Uterus (tissue), 4 donors: Measurements from ENCODE around the gene DLX6. TPM values are rescaled to one million over a fixed set of nuclear protein-coding genes. Genes with fewer than 3 reads are reported as not detected.
A peak's percentile ranks its signal among the peaks of the same experiment; 100 is the strongest.

Experiments
- DNase-seq, 2 donors: peaks; one replicate each; pipeline ENCODE4 v3.0.0-alpha.2; 2019 to 2020
- H3K27ac ChIP-seq, 2 donors: fragments of 200-600 bp; sonication (generic); 1 replicate in 1 of 2; 2 replicates in 1 of 2; pipeline ENCODE4 v1.5.1; 2016 to 2018
- H3K27me3 ChIP-seq, 2 donors: fragments of 200-600 bp; sonication (generic); one replicate each; pipeline ENCODE4 v1.5.1; 2018 to 2019; ENCODE audit warnings: control low read depth in 1 of 2
- H3K36me3 ChIP-seq, 2 donors: fragments of 200-600 bp; sonication (generic); one replicate each; pipeline ENCODE4 v1.5.1; 2019; ENCODE audit warnings: control low read depth in 1 of 2
- H3K4me1 ChIP-seq, 2 donors: fragments of 200-600 bp; sonication (generic); one replicate each; pipeline ENCODE4 v1.5.1; 2018 to 2019; ENCODE audit warnings: control low read depth in 1 of 2
- H3K4me3 ChIP-seq, 2 donors: fragments of 200-600 bp; sonication (generic); 1 replicate in 1 of 2; 2 replicates in 1 of 2; pipeline ENCODE4 v1.5.1; 2018 to 2019; ENCODE audit warnings: mild to moderate bottlenecking in 1 of 2
- H3K9me3 ChIP-seq, 2 donors: fragments of 200-600 bp; sonication (generic); one replicate each; pipeline ENCODE4 v1.5.1; 2019; ENCODE audit warnings: control low read depth in 1 of 2
- POLR2A ChIP-seq, 2 donors: fragments of 450-650 bp; IDR thresholded peaks; one replicate each; pipeline ENCODE4 v1.6.1; 2016; ENCODE audit warnings: antibody characterized with exemption in 2 of 2, mild to moderate bottlenecking in 1 of 2, moderate library complexity in 1 of 2
- intact Hi-C: fragments of 100-400 bp; cut with DNase I; formaldehyde crosslinking; loops from one replicate; pipeline ENCODE4 v1.15.1; 2023; ENCODE audit warnings: low total_unique reads
- total RNA-seq, 4 donors: library from RNA; depleted of rRNA in 3 of 4; stranded (reverse); fragments of >200 nt in 3 of 4; gene quantifications; one replicate each; pipeline versions ENCODE4 v1.1.0 to v1.2.4, GENCODE V29; 2014 to 2023
- TF ChIP-seq, protein P1 (sequence below), 4 experiments: fragments of 200-600 bp in 2 of 4; fragments of 450-650 bp in 2 of 4; sonication (generic) in 2 of 4; IDR thresholded peaks; one replicate each; pipeline ENCODE4 v1.5.1; 2016 to 2019; ENCODE audit warnings: antibody characterized with exemption in 4 of 4, mild to moderate bottlenecking in 2 of 4, moderate library complexity in 1 of 4
- donor health status: DM: yes; HTN: yes; CAD: no.

DLX6 gene
- total RNA-seq, 4 donors from 2014 or later: 0.30 to 1.5 (median 0.77) TPM; not detected in 1

DNA sequence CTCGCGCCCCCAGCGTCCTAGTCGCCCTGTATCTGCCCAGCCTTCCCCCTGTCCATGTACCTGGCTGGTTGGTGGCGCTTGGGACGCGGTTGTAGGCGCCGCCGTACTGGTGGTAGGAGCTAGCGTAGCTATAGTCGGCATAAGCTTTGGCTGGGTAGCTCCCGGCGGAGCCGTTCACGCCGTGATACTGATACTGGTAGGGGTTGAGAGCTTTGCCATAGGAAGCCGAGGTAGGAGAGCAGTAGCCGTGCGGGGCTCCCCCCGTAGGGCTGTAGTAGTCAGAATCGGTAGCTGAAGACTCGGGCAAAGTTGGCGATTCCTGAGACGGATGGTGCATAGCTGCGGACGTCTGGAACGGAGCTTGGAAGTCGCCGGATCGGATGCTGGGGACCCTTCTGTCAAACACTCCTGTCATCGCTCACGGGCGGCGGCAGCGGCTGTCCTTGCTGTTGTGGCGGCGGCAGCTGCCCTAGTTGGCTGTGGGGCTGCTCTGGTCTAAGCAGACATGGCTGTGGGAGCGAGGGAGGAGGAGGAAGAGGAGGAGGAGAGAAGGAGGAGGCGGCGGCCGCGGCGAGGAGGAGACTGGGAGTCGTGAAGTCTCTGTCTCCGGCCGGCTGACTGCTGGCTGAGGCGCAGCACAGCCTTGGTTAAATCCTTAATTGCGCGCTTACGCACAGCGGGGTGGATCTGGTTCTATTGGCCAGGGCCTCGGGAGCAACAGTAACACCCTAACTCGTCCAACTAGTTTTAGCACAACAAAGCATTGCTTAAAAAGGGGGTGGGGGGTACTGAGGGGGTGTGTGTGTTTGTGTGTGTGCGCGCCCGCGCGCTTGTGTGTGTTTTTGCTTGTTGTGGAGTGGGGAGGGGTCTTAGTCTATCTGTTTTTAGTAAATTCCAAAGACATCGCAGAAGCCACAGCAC, 19.1 kb downstream of the DLX6 start, which contains the start of gene DLX5:
TSS of gene DLX5 (minus strand) at position 623 of the 921 bp plus-strand sequence. CDS start at position 415, 208 bp downstream.
- H3K36me3 ChIP-seq: no peaks in the 10 kb centered on the region
- peaks cover 8 to 68% of the 10 kb centered on the region in 2 donors for H3K27me3 ChIP-seq
- DNase-seq: peak in 1 of 2 donors; percentile 44
- H3K9me3 ChIP-seq: no peaks in the 10 kb centered on the region
- H3K4me1 ChIP-seq: peaks cover 0 to 17% of the 10 kb centered on the region in 2 donors
- intact Hi-C loops: no loop called here
- H3K4me3 ChIP-seq: peak within 1 kb of the TSS; percentile 11 to 19
- H3K27ac ChIP-seq: no peak within 1 kb of the TSS
- TF ChIP-seq, protein P1, sequence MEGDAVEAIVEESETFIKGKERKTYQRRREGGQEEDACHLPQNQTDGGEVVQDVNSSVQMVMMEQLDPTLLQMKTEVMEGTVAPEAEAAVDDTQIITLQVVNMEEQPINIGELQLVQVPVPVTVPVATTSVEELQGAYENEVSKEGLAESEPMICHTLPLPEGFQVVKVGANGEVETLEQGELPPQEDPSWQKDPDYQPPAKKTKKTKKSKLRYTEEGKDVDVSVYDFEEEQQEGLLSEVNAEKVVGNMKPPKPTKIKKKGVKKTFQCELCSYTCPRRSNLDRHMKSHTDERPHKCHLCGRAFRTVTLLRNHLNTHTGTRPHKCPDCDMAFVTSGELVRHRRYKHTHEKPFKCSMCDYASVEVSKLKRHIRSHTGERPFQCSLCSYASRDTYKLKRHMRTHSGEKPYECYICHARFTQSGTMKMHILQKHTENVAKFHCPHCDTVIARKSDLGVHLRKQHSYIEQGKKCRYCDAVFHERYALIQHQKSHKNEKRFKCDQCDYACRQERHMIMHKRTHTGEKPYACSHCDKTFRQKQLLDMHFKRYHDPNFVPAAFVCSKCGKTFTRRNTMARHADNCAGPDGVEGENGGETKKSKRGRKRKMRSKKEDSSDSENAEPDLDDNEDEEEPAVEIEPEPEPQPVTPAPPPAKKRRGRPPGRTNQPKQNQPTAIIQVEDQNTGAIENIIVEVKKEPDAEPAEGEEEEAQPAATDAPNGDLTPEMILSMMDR (IDR thresholded peaks at IDR 0.05): no peak
- TF ChIP-seq POLR2A (IDR thresholded peaks at IDR 0.05): peak in 1 of 2 donors; percentile 78

DNA sequence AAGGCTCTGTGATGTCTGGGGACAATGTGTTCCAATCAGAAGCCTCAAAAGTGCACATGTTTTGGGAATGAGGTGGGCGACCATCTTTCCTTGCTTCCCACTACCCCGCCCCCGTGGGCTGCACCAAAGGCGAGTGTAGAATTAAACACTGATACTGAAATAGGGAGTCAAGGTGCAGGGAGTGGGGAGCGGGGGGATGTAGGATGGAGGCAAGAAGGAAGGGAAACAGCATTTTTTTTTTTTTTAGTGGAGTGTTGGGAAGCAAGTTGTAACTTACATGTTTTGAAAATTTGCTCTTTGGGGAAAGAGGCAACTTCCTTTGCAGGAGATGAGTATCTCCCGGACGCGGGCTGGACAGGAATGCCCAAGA, 19.8 kb downstream of the DLX6 start:
- Histone ChIP-seq H3K27me3 (peaks cover 8 to 61% of the 10 kb centered on the region in 2 donors), H3K27ac (no peak overlapping the region), H3K4me3 (no peak overlapping the region), H3K36me3 (no peaks in the 10 kb centered on the region), H3K4me1 (peaks cover 0 to 17% of the 10 kb centered on the region in 2 donors), H3K9me3 (no peaks in the 10 kb centered on the region)
- DNase-seq: no peak
- TF ChIP-seq, protein P1 (IDR thresholded peaks at IDR 0.05): no peak
- no peak for TF ChIP-seq POLR2A (IDR thresholded peaks at IDR 0.05)
- intact Hi-C loops: no loop called here

DNA sequence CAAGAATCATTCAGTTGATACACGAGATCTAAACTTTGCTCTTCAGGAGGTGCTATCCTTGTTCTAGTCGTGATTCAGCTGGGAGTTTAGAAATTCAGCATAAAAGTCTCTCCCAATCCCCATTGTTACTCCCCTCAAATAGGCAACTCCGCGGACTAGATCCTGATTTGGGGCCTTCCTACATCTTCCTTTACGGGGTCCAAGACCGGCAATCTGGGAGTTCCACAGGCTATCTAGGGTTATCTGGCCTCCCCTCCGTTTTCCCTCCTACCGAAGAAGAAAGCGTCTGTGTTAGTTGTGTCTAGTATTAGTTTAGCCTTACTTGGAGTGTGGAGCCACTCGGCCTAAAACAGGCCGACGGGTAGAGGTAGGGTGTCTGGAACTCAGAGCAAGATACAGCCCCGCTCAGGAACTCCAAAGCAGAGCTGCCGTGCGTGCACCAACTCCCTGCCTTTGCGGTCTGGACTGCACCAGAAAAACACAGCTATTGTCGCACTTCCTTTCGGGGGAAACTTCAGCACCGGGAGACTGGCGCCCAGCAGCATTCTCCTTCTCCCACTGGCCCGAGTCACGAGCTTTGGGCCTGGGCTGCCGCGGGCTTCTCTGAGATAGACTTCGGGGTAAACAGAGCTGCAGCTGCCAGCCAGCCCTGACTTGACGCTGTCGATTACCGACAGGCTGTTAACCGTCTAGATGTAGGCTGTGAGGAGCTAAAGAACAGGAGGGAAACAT, 20.8 kb downstream of the DLX6 start:
- Histone ChIP-seq H3K4me3 (no peak overlapping the region), H3K9me3 (no peaks in the 10 kb centered on the region), H3K4me1 (peaks cover 0 to 14% of the 10 kb centered on the region in 2 donors), H3K27me3 (peaks cover 5 to 56% of the 10 kb centered on the region in 2 donors), H3K27ac (no peak overlapping the region), H3K36me3 (no peaks in the 10 kb centered on the region)
- DNase-seq: no peak
- intact Hi-C loops: no loop called here
- no peak for TF ChIP-seq POLR2A (IDR thresholded peaks at IDR 0.05)
- TF ChIP-seq, protein P1 (IDR thresholded peaks at IDR 0.05): no peak

DNA sequence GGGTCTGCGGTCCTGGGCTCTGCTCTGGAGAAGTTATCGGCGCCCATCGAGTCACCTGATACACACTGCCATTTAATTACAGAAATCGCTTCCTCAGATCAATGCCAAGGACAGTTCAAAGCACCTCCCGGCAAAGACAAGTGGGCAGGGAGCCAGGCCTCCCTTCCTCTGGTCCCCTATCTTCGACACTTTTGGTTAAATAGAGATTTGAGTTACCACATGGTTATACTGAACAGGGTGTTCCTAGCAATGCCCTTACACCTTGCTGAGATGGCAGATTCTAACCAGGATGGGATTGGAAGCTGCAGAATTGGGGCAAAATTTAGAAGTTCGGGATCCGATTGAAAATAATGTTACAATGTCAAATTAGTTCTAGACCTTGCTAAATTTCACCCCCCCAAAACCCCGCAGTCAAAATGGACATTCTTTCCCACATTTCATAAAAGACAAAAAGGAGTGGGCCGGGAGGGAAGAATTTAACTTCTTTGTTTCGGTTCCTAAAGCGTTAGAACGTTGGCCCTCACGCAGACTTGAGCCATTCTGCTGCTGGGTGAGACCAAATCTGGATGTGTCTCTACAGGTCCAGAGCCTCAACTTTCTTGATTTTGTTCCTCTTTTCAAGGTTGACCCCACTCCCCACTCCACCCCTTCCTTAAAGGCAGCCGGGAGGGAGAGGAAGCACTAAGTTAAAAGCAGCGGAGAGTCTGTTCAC, 21.5 kb downstream of the DLX6 start:
- intact Hi-C loops: no loop called here
- H3K27me3 ChIP-seq: peaks cover 4 to 50% of the 10 kb centered on the region in 2 donors

More for the DNA sequence above, 21.5 kb downstream of the DLX6 start:
- peak overlapping the region in 1 of 2 donors; percentile 24 for H3K4me3 ChIP-seq
- no peaks in the 10 kb centered on the region for H3K36me3 ChIP-seq
- no peaks in the 10 kb centered on the region for H3K9me3 ChIP-seq
- H3K4me1 ChIP-seq: peaks cover 0 to 7% of the 10 kb centered on the region in 2 donors
- no peak for DNase-seq
- TF ChIP-seq POLR2A (IDR thresholded peaks at IDR 0.05): no peak
- TF ChIP-seq, protein P1 (IDR thresholded peaks at IDR 0.05): no peak
- H3K27ac ChIP-seq: no peak overlapping the region
